Measurements from ENCODE around the gene VILL.
"Not testable (repeated sequence)": the region's sequence is repeated elsewhere in the genome, so short reads cannot be mapped to it uniquely, and the experiment has no call there.

Gene VILL

GRCh38 chr3:38019658-38020341, 29.2 kb downstream of the VILL start:
- DNase-seq = no peak

- no peak for DNase-seq
These were observed 29.7 kb downstream of the VILL start for GRCh38 chr3:38020342-38020726.

GRCh38 chr3:38021196-38021595, 30.6 kb downstream of the VILL start:
- DNase-seq = no peak

GRCh38 chr3:38022301-38022700, 31.7 kb downstream of the VILL start:
- no peak for DNase-seq

- no peak for DNase-seq
These were observed 32.5 kb downstream of the VILL start for GRCh38 chr3:38022896-38023709.

GRCh38 chr3:38026856-38027255, 36.3 kb downstream of the VILL start:
- DNase-seq = no peak

GRCh38 chr3:38027466-38028465, 37.2 kb downstream of the VILL start:
- no peak for DNase-seq

- no peak for DNase-seq
These were observed 38.2 kb downstream of the VILL start for GRCh38 chr3:38028621-38029361.

- DNase-seq = no peak
These were observed 39.0 kb downstream of the VILL start, which contains the start of gene PLCD1 for GRCh38 chr3:38029400-38030125. PLCD1 (minus strand) TSS chr3:38029642; CDS start chr3:38029539, 103 bp downstream.

GRCh38 chr3:38030126-38031021, 39.8 kb downstream of the VILL start:
- no peak for DNase-seq

GRCh38 chr3:38031022-38031994, 40.7 kb downstream of the VILL start:
- DNase-seq = no peak

- DNase-seq = no peak
These were observed 41.8 kb downstream of the VILL start for GRCh38 chr3:38032328-38032865.

GRCh38 chr3:38033586-38033985, 43.0 kb downstream of the VILL start:
- DNase-seq = not testable (repeated sequence)

- not testable (repeated sequence) for DNase-seq
These were observed 43.7 kb downstream of the VILL start for GRCh38 chr3:38034335-38034734.

- no peak for DNase-seq
These were observed 45.7 kb downstream of the VILL start for GRCh38 chr3:38036286-38036685.

GRCh38 chr3:38036906-38037305, 46.3 kb downstream of the VILL start:
- no peak for DNase-seq

- DNase-seq = no peak
These were observed 47.9 kb downstream of the VILL start for GRCh38 chr3:38038447-38038911.

GRCh38 chr3:38039101-38039898, 48.7 kb downstream of the VILL start, which contains the start of gene DLEC1:
DLEC1 (plus strand) TSS chr3:38039208; CDS start chr3:38039226, 18 bp downstream.
- no peak for DNase-seq

Data from SHP77 (cell line).